ENCODE data around the gene SLC2A13. TPM values are rescaled to one million over a fixed set of nuclear protein-coding genes. Genes with fewer than 3 reads are reported as not detected.

The SLC2A13 gene
- total RNA-seq, 4 donors from 2014 or later: 1.4 to 2.8 (median 2.3) TPM

DNA sequence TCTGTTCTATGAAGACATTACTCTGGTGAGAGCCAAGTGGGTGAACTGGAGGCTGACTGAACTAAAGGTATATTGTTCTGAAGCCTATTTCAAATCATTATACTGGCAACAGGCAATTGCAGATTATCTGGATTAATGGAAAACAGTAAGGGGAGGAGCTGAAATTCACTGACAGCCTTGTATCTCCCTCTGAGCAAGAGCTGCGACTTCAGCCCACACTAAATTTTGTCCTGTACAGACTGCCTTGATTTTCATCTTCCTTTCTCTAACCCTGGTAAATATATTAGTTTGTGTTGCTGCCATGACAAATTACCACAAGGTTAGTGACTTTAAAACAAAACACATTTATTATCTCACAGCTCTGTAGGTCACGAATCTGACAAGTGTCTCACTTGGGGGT is 231.1 kb downstream of the SLC2A13 start:
- H3K4me3 ChIP-seq: no peak overlapping the region
- H3K27me3 ChIP-seq: no peaks in the 10 kb centered on the region
- no peaks in the 10 kb centered on the region for H3K36me3 ChIP-seq
- DNase-seq (no peak), ATAC-seq (no peak)
- intact Hi-C loops (cut with DNase I; ENCODE audit: low total_unique reads): no loop called here
- no peaks in the 10 kb centered on the region for H3K9me3 ChIP-seq
- no peak for TF ChIP-seq POLR2A (IDR thresholded peaks at IDR 0.05)
- TF ChIP-seq, protein P1, sequence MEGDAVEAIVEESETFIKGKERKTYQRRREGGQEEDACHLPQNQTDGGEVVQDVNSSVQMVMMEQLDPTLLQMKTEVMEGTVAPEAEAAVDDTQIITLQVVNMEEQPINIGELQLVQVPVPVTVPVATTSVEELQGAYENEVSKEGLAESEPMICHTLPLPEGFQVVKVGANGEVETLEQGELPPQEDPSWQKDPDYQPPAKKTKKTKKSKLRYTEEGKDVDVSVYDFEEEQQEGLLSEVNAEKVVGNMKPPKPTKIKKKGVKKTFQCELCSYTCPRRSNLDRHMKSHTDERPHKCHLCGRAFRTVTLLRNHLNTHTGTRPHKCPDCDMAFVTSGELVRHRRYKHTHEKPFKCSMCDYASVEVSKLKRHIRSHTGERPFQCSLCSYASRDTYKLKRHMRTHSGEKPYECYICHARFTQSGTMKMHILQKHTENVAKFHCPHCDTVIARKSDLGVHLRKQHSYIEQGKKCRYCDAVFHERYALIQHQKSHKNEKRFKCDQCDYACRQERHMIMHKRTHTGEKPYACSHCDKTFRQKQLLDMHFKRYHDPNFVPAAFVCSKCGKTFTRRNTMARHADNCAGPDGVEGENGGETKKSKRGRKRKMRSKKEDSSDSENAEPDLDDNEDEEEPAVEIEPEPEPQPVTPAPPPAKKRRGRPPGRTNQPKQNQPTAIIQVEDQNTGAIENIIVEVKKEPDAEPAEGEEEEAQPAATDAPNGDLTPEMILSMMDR (IDR thresholded peaks at IDR 0.05 in 4 of 5, conservative IDR thresholded peaks at IDR 0.05 in 1 of 5): no peak
- no peaks in the 10 kb centered on the region for H3K4me1 ChIP-seq
- in situ Hi-C loops (cut with MboI; ENCODE audit: low sequenced_read_pairs in 4 of 4): no loop called here
- H3K27ac ChIP-seq: no peak overlapping the region

GRCh38 chr12:39873065-39873464 is 232.8 kb downstream of the SLC2A13 start:
- no peak overlapping the region for H3K27ac ChIP-seq
- no peak for DNase-seq
- no peaks in the 10 kb centered on the region for H3K27me3 ChIP-seq
- ATAC-seq: no peak
- in situ Hi-C loops (cut with MboI; ENCODE audit: low sequenced_read_pairs in 4 of 4): no loop called here
- no peaks in the 10 kb centered on the region for H3K36me3 ChIP-seq
- no peaks in the 10 kb centered on the region for H3K4me1 ChIP-seq
- TF ChIP-seq POLR2A (IDR thresholded peaks at IDR 0.05): no peak
- TF ChIP-seq, protein P1 (IDR thresholded peaks at IDR 0.05 in 4 of 5, conservative IDR thresholded peaks at IDR 0.05 in 1 of 5): no peak
- H3K4me3 ChIP-seq: no peak overlapping the region
- H3K9me3 ChIP-seq: no peaks in the 10 kb centered on the region
- intact Hi-C loops (cut with DNase I; ENCODE audit: low total_unique reads): no loop called here

DNA sequence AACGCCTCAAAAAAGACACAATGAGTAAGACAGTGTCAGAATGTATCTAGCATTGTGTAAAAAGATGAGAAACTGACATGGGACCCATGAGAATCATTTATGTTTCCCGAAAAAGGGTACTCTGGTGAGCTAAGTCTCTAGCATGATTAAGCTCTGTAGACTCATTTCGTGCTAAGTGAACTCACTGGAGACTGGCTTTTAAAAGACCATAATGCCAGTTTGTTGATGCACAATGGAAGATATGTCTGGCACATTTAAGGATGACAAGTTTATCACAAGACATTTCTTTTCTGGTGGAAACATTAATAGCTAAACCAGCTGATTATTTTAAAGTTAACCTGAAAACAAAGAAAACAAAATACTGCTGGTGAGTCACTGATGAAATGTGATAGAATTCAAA is 233.5 kb downstream of the SLC2A13 start:
- Histone ChIP-seq H3K4me3 (no peak overlapping the region), H3K4me1 (no peaks in the 10 kb centered on the region), H3K9me3 (no peaks in the 10 kb centered on the region), H3K36me3 (no peaks in the 10 kb centered on the region), H3K27ac (no peak overlapping the region), H3K27me3 (no peaks in the 10 kb centered on the region)
- TF ChIP-seq, protein P1 (IDR thresholded peaks at IDR 0.05 in 4 of 5, conservative IDR thresholded peaks at IDR 0.05 in 1 of 5): no peak
- TF ChIP-seq POLR2A (IDR thresholded peaks at IDR 0.05): no peak
- no peak for DNase-seq
- intact Hi-C loops (cut with DNase I; ENCODE audit: low total_unique reads) (no loop called here), in situ Hi-C loops (cut with MboI; ENCODE audit: low sequenced_read_pairs in 4 of 4) (no loop called here)
- no peak for ATAC-seq

GRCh38 chr12:39868328-39868725 is 237.6 kb downstream of the SLC2A13 start:
- ATAC-seq (no peak), DNase-seq (no peak)
- in situ Hi-C loops (cut with MboI; ENCODE audit: low sequenced_read_pairs in 4 of 4) (no loop called here), intact Hi-C loops (cut with DNase I; ENCODE audit: low total_unique reads) (no loop called here)
- TF ChIP-seq, protein P1 (IDR thresholded peaks at IDR 0.05 in 4 of 5, conservative IDR thresholded peaks at IDR 0.05 in 1 of 5): no peak
- no peak for TF ChIP-seq POLR2A (IDR thresholded peaks at IDR 0.05)
- Histone ChIP-seq H3K9me3 (no peaks in the 10 kb centered on the region), H3K27me3 (no peaks in the 10 kb centered on the region), H3K36me3 (no peaks in the 10 kb centered on the region), H3K4me3 (no peak overlapping the region), H3K27ac (no peak overlapping the region), H3K4me1 (no peaks in the 10 kb centered on the region)

DNA sequence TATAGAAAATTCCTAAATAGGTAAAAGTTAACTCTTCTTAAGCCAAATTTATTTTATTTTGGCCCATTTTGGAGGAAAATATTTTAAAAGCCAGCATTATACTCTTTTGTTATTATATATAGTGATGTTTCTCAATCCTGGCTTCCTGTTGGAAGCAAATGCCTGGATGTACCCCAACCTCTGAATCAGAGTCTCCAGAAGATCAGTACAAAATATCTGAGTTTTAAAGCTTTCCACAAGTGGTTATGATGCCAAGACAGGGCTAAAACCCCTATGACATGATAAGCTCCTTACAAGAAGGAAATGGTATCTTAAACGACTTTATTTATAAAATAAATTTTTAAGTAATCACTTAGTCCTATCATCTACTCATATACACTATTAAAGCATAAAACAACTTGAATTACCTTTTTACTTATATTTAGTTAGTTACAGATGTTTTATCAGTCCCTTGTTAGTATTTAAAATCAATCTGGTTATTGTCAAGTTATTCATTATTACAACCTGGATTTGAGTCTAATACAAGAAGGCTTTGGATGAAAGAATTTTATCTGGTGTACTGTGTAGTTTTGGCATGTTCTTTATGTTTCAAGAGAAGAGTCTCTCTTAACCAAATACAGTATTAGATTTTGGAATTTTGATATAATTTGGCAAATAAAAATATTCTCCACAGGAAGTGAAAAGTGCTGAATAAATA is 238.1 kb downstream of the SLC2A13 start:
- DNase-seq (no peak), ATAC-seq (no peak)
- Histone ChIP-seq H3K27ac (no peak overlapping the region), H3K9me3 (no peaks in the 10 kb centered on the region), H3K4me1 (no peaks in the 10 kb centered on the region), H3K27me3 (no peaks in the 10 kb centered on the region), H3K4me3 (no peak overlapping the region), H3K36me3 (no peaks in the 10 kb centered on the region)
- intact Hi-C loops (cut with DNase I; ENCODE audit: low total_unique reads) (no loop called here), in situ Hi-C loops (cut with MboI; ENCODE audit: low sequenced_read_pairs in 4 of 4) (no loop called here)
- TF ChIP-seq, protein P1 (IDR thresholded peaks at IDR 0.05 in 4 of 5, conservative IDR thresholded peaks at IDR 0.05 in 1 of 5): no peak
- TF ChIP-seq POLR2A (IDR thresholded peaks at IDR 0.05): no peak
